MM.1S (cell line): ENCODE data around the gene FNDC7.

Experiments used
- DNase-seq: peaks from one replicate; pipeline ENCODE4 v3.0.0-alpha.2; 2015
- H2AFZ ChIP-seq: fragments of 300-600 bp; sonication (generic); 2 replicates; pipeline ENCODE4 v1.6.0; 2016; ENCODE audit warnings: antibody characterized with exemption, low read length
- H3F3A ChIP-seq: fragments of 300-600 bp; sonication (generic); 2 replicates; pipeline ENCODE4 v1.6.1; 2016; ENCODE audit warnings: mild to moderate bottlenecking, antibody characterized with exemption, low read length, moderate library complexity, mixed read lengths; ENCODE audit not compliant: insufficient read depth
- H3K27ac ChIP-seq: fragments of 300-600 bp; sonication (generic); 2 replicates; pipeline ENCODE4 v1.5.1; 2016; ENCODE audit warnings: mild to moderate bottlenecking, low read length
- H3K27me3 ChIP-seq: fragments of 300-600 bp; sonication (generic); replicated peaks from 2 replicates; pipeline ENCODE4 v1.6.0; 2016; ENCODE audit warnings: low read length; ENCODE audit not compliant: insufficient read depth
- H3K36me3 ChIP-seq: fragments of 300-600 bp; sonication (generic); replicated peaks from 2 replicates; pipeline ENCODE4 v1.6.1; 2016; ENCODE audit warnings: mild to moderate bottlenecking, low read length, mixed read lengths; ENCODE audit not compliant: insufficient read depth
- H3K4me1 ChIP-seq: fragments of 300-600 bp; sonication (generic); 2 replicates; pipeline ENCODE4 v1.6.1; 2016; ENCODE audit warnings: low read length, mixed read lengths
- H3K4me2 ChIP-seq: fragments of 300-600 bp; sonication (generic); 2 replicates; pipeline ENCODE4 v1.6.0; 2016; ENCODE audit warnings: low read depth, low read length
- H3K4me3 ChIP-seq: fragments of 300-600 bp; sonication (generic); 2 replicates; pipeline ENCODE4 v1.5.1; 2016; ENCODE audit warnings: low read length, mixed read lengths
- H3K79me2 ChIP-seq: fragments of 300-600 bp; sonication (generic); 2 replicates; pipeline ENCODE4 v1.6.1; 2016; ENCODE audit warnings: mixed run types, low read length, mixed read lengths
- H3K9ac ChIP-seq: fragments of 300-600 bp; sonication (generic); 2 replicates; pipeline ENCODE4 v1.6.1; 2016; ENCODE audit warnings: low read length, mixed read lengths
- H3K9me2 ChIP-seq: fragments of 300-600 bp; sonication (generic); replicated peaks from 2 replicates; pipeline ENCODE4 v1.6.1; 2016; ENCODE audit warnings: mild to moderate bottlenecking, low read length, mixed read lengths; ENCODE audit not compliant: insufficient read depth
- H3K9me3 ChIP-seq: fragments of 300-600 bp; sonication (generic); replicated peaks from 2 replicates; pipeline ENCODE4 v1.6.1; 2016; ENCODE audit warnings: mild to moderate bottlenecking, low read length, mixed read lengths; ENCODE audit not compliant: insufficient read depth
- H4K20me1 ChIP-seq: fragments of 300-600 bp; sonication (generic); 2 replicates; pipeline ENCODE4 v1.6.1; 2016; ENCODE audit warnings: mild to moderate bottlenecking, low read length, moderate library complexity, mixed read lengths; ENCODE audit not compliant: insufficient read depth
- EZH2 ChIP-seq: fragments of 300-600 bp; sonication (generic); optimal IDR thresholded peaks from 2 replicates; pipeline ENCODE3; 2017; ENCODE audit warnings: low read depth, mild to moderate bottlenecking, antibody characterized with exemption, low read length, mixed read lengths
- EZH2phosphoT487 ChIP-seq: fragments of 300-600 bp; sonication (generic); IDR thresholded peaks from 2 replicates; pipeline ENCODE4 v1.6.1; 2018; ENCODE audit warnings: antibody characterized with exemption, low read length
- TF ChIP-seq, protein P1 (sequence below): fragments of 300-600 bp; sonication (generic); IDR thresholded peaks from 2 replicates; pipeline ENCODE4 v1.5.1; 2016; ENCODE audit warnings: antibody characterized with exemption, low read length, mixed read lengths

Gene FNDC7, protein sequence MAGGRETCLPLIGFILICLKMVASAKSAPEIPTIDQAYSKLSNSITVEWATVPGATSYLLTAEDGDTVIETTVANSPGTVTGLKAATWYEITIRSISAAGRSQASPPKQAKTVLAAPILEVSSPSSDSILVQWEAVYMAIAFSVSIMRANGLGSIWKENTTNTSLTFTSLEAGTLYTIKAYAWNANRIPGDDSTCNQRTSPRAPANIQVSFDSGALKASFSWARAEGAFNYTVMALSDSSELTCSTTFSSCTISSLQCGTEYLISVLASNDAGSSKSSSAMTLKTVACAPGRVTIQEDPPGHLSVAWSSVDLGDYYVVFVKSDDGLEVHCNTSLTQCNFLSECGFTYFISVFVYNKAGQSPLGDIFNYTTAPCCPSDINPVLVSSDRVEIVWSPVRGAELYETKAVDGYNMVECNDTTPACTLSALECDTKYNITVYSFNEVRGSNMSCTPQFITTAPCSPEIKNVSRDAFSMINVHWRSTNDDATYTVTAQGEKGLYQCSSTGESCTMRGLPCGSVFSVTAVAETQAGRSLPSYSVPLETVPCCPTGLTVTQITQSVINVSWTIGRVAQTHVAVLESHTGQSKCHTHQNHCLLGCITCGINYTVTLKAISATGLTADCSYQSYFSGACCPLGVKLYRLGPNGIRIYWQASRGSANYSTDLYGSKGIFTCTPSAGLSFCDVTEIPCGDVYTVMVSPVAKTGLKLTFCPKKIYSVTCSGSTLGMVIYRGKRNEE

DNA sequence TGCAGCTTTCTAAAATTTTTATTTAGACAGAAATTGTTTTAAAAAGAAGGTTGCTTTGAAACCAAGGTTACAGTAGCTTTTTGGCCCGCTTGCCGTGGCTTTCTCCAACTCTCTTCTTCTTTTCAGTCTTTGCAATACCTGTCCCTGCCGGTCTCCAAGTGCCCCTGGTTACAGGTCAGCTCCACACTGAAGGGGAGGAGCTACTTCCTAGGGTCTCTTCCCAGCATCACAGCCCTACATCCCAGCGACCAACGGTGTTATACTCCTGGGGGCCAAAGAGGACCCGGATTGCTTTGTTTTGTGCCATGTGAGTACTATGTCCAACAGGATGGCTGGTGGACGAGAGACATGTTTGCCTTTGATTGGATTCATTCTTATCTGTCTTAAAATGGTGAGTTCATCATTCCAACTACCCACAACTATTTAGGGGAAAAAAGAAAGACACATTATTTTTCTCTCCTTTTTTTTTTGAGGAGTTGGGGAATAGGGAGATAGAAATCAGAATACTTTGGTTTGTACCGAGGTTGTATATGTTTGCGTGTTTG is at the start of gene FNDC7:
TSS of gene FNDC7 (plus strand) at position 303 of the 545 bp plus-strand sequence. CDS start at position 329, 26 bp downstream.
- Histone ChIP-seq H3K9me2 (no peaks in the 10 kb centered on the region), H4K20me1 (no peaks in the 10 kb centered on the region), H2AFZ (no peak within 1 kb of the TSS), H3K27me3 (no peaks in the 10 kb centered on the region), H3K79me2 (no peaks in the 10 kb centered on the region), H3K4me3 (no peak within 1 kb of the TSS), H3K4me1 (no peaks in the 10 kb centered on the region), H3K9me3 (no peaks in the 10 kb centered on the region), H3K27ac (no peak within 1 kb of the TSS), H3K36me3 (no peaks in the 10 kb centered on the region), H3K4me2 (no peak within 1 kb of the TSS), H3K9ac (no peak within 1 kb of the TSS), H3F3A (no peaks in the 10 kb centered on the region)
- TF ChIP-seq EZH2: no peak
- TF ChIP-seq, protein P1, sequence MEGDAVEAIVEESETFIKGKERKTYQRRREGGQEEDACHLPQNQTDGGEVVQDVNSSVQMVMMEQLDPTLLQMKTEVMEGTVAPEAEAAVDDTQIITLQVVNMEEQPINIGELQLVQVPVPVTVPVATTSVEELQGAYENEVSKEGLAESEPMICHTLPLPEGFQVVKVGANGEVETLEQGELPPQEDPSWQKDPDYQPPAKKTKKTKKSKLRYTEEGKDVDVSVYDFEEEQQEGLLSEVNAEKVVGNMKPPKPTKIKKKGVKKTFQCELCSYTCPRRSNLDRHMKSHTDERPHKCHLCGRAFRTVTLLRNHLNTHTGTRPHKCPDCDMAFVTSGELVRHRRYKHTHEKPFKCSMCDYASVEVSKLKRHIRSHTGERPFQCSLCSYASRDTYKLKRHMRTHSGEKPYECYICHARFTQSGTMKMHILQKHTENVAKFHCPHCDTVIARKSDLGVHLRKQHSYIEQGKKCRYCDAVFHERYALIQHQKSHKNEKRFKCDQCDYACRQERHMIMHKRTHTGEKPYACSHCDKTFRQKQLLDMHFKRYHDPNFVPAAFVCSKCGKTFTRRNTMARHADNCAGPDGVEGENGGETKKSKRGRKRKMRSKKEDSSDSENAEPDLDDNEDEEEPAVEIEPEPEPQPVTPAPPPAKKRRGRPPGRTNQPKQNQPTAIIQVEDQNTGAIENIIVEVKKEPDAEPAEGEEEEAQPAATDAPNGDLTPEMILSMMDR: no peak
- TF ChIP-seq EZH2phosphoT487: no peak
- no peak for DNase-seq

DNA sequence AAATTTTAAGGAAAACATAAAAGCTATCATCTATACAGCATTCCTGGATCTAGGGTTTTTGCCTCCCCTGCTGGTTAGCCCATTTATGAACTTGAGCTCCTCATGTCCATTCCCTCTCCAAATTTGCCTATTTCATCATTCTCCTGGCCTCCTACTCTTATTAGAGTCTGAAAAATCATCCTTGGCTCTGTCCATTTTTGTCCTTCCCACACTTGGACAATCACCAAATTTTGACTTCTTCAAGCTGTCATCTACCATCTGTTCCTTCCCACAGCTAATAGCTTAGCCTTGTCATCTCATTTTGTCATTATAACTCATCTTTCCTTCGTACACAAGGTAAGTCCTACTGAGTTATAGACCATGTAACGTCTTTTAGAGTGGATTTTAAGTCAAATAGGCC is 49.6 kb upstream of the FNDC7 start:
- H3K79me2 ChIP-seq: no peaks in the 10 kb centered on the region
- no peaks in the 10 kb centered on the region for H3K4me1 ChIP-seq
- H3K9me2 ChIP-seq: no peaks in the 10 kb centered on the region
- H3K9me3 ChIP-seq: no peaks in the 10 kb centered on the region
- no peaks in the 10 kb centered on the region for H3K36me3 ChIP-seq
- H2AFZ ChIP-seq: no peak overlapping the region
- no peak for DNase-seq
- H3K9ac ChIP-seq: no peak overlapping the region
- H3K4me3 ChIP-seq: no peak overlapping the region
- no peak overlapping the region for H3K27ac ChIP-seq
- no peaks in the 10 kb centered on the region for H4K20me1 ChIP-seq
- no peaks in the 10 kb centered on the region for H3K27me3 ChIP-seq
- H3F3A ChIP-seq: no peaks in the 10 kb centered on the region
- H3K4me2 ChIP-seq: no peak overlapping the region
- TF ChIP-seq EZH2phosphoT487 (no peak), EZH2 (no peak)
- TF ChIP-seq, protein P1: no peak

DNA sequence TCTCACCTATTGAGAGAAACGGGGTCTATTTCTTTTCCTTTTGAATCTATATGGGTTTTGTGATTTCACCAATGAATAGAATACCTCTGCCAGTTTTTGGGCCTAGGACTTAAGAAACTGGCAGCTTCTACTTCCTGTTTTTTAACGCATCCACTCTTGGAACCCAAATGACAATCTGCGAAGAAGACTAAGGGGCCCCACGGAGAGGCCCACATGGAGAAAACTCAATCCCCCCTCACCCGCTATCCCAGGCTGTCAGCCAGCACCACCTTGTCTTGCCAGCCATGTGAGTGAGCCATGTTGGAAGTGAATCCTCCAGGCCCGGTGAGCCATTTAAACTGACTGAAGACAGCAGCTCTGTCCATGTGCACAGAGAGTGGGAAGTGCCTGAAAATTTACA is 48.2 kb upstream of the FNDC7 start:
- no peaks in the 10 kb centered on the region for H3K4me1 ChIP-seq
- no peaks in the 10 kb centered on the region for H3K27me3 ChIP-seq
- H3K79me2 ChIP-seq: no peaks in the 10 kb centered on the region
- TF ChIP-seq, protein P1: no peak
- TF ChIP-seq EZH2 (no peak), EZH2phosphoT487 (no peak)
- H3K4me2 ChIP-seq: no peak overlapping the region
- H4K20me1 ChIP-seq: no peaks in the 10 kb centered on the region
- H3K4me3 ChIP-seq: no peak overlapping the region
- DNase-seq: no peak
- H2AFZ ChIP-seq: no peak overlapping the region
- no peaks in the 10 kb centered on the region for H3F3A ChIP-seq
- no peaks in the 10 kb centered on the region for H3K9me3 ChIP-seq
- H3K36me3 ChIP-seq: no peaks in the 10 kb centered on the region
- H3K9ac ChIP-seq: no peak overlapping the region
- no peaks in the 10 kb centered on the region for H3K9me2 ChIP-seq
- no peak overlapping the region for H3K27ac ChIP-seq
